ENCODE results near the gene MKRN2. TPM values are rescaled to one million over a fixed set of nuclear protein-coding genes. Genes with fewer than 3 reads are reported as not detected.

Gene MKRN2
- total RNA-seq, 4 donors from 2014 or later = 14.6 to 28.4 (median 19.4) TPM

- Histone ChIP-seq H3K27ac (no peak overlapping the region), H3K27me3 (no peaks in the 10 kb centered on the region), H3K9me3 (peaks cover 0 to 4% (median 0%) of the 10 kb centered on the region in 3 donors), H3K36me3 (peaks cover 37 to 67% (median 57%) of the 10 kb centered on the region in 3 donors), H3K4me1 (peaks cover 0 to 24% (median 9%) of the 10 kb centered on the region in 3 donors), H3K4me3 (no peak overlapping the region)
- intact Hi-C loops (cut with DNase I) = no loop called here
- no peak for DNase-seq
- TF ChIP-seq CTCF (IDR thresholded peaks at IDR 0.05) (no peak), POLR2A (IDR thresholded peaks at IDR 0.05) (no peak)
- WGBS, 2 donors = 81 to 91% methylated on average over 5 to 6 of the region's 6 CpGs
These were observed 12.9 kb downstream of the MKRN2 start for GRCh38 chr3:12569836-12570235.

GRCh38 chr3:12571986-12572385 lies 15.1 kb downstream of the MKRN2 start:
- no peak for DNase-seq
- TF ChIP-seq CTCF (IDR thresholded peaks at IDR 0.05) = no peak
- no peak for TF ChIP-seq POLR2A (IDR thresholded peaks at IDR 0.05)
- Histone ChIP-seq H3K36me3 (peaks cover 37 to 84% (median 74%) of the 10 kb centered on the region in 3 donors), H3K27me3 (no peaks in the 10 kb centered on the region), H3K4me1 (peaks cover 0 to 20% (median 9%) of the 10 kb centered on the region in 3 donors), H3K9me3 (no peaks in the 10 kb centered on the region), H3K4me3 (no peak overlapping the region), H3K27ac (no peak overlapping the region)
- intact Hi-C loops (cut with DNase I) = no loop called here
- WGBS, 2 donors = 93 to 94% methylated on average over 3 to 8 of the region's 11 CpGs

- Histone ChIP-seq H3K27ac (no peak overlapping the region), H3K27me3 (no peaks in the 10 kb centered on the region), H3K4me1 (peaks cover 0 to under 1% (median 0%) of the 10 kb centered on the region in 3 donors), H3K36me3 (peaks cover 37 to 100% (median 87%) of the 10 kb centered on the region in 3 donors), H3K9me3 (no peaks in the 10 kb centered on the region), H3K4me3 (no peak overlapping the region)
- 92 to 94% methylated on average over 5 to 6 of the region's 6 CpGs for WGBS, 2 donors
- no peak for DNase-seq
- TF ChIP-seq CTCF (IDR thresholded peaks at IDR 0.05) (no peak), POLR2A (IDR thresholded peaks at IDR 0.05) (no peak)
- intact Hi-C loops (cut with DNase I) = no loop called here
These were observed 17.2 kb downstream of the MKRN2 start for GRCh38 chr3:12574131-12574530.

- WGBS, 2 donors = 73 to 74% methylated on average over 4 to 7 of the region's 7 CpGs
These were observed 17.8 kb downstream of the MKRN2 start for GRCh38 chr3:12574661-12575060.

GRCh38 chr3:12577379-12577778 lies 20.5 kb downstream of the MKRN2 start:
- peaks cover 0 to 10% (median 0%) of the 10 kb centered on the region in 3 donors for H3K4me1 ChIP-seq
- DNase-seq = no peak
- no peak for TF ChIP-seq CTCF (IDR thresholded peaks at IDR 0.05)
- no peak for TF ChIP-seq POLR2A (IDR thresholded peaks at IDR 0.05)
- WGBS, 2 donors = 85 to 89% methylated on average over 5 of the region's 5 CpGs
- H3K9me3 ChIP-seq = no peaks in the 10 kb centered on the region
- H3K36me3 ChIP-seq = peaks cover 29 to 100% (median 70%) of the 10 kb centered on the region in 3 donors
- intact Hi-C loops (cut with DNase I) = no loop called here
- no peak overlapping the region for H3K4me3 ChIP-seq
- no peaks in the 10 kb centered on the region for H3K27me3 ChIP-seq
- H3K27ac ChIP-seq = no peak overlapping the region

More at GRCh38 chr3:12574661-12575060, 17.8 kb downstream of the MKRN2 start:
- H3K27ac ChIP-seq = no peak overlapping the region
- no peaks in the 10 kb centered on the region for H3K27me3 ChIP-seq
- no peak overlapping the region for H3K4me3 ChIP-seq
- intact Hi-C loops (cut with DNase I) = no loop called here
- H3K4me1 ChIP-seq = peaks cover 0 to 5% (median 0%) of the 10 kb centered on the region in 3 donors
- TF ChIP-seq CTCF (IDR thresholded peaks at IDR 0.05) (no peak), POLR2A (IDR thresholded peaks at IDR 0.05) (no peak)
- peaks cover 34 to 100% (median 81%) of the 10 kb centered on the region in 3 donors for H3K36me3 ChIP-seq
- H3K9me3 ChIP-seq = no peaks in the 10 kb centered on the region
- DNase-seq = no peak
